Sigmoid colon (tissue), 7 donors: ENCODE data around the gene CD84. TPM values are rescaled to one million over a fixed set of nuclear protein-coding genes. Genes with fewer than 3 reads are reported as not detected.

ENCODE experiments used
- DNase-seq: peaks from one replicate; pipeline ENCODE4 v3.0.0-alpha.2; 2019
- H3K27ac ChIP-seq, 4 donors: fragments of 200-600 bp; sonication (generic); one replicate each; pipeline ENCODE4 v1.5.1; 2016 to 2019; ENCODE audit warnings: mild to moderate bottlenecking in 1 of 4
- H3K27me3 ChIP-seq, 3 donors: fragments of 200-600 bp; sonication (generic); one replicate each; pipeline ENCODE4 v1.5.1; 2019; ENCODE audit warnings: mild to moderate bottlenecking in 1 of 3
- H3K36me3 ChIP-seq, 4 donors: fragments of 200-600 bp; sonication (generic); one replicate each; pipeline ENCODE4 v1.5.1; 2016 to 2019
- H3K4me1 ChIP-seq, 4 donors: fragments of 200-600 bp; sonication (generic); one replicate each; pipeline ENCODE4 v1.5.1; 2017 to 2019
- H3K4me3 ChIP-seq, 4 donors: fragments of 200-600 bp; sonication (generic); one replicate each; pipeline ENCODE4 v1.5.1; 2017 to 2019; ENCODE audit warnings: mild to moderate bottlenecking in 2 of 4, moderate library complexity in 1 of 4
- H3K9me3 ChIP-seq, 4 donors: fragments of 200-600 bp in 3 of 4; sonication (generic) in 3 of 4; one replicate each; pipeline versions ENCODE4 v1.5.1 to v1.6.1; 2013 to 2019
- EP300 ChIP-seq, 4 donors: sonication (generic); formaldehyde crosslinking; IDR thresholded peaks; one replicate each; pipeline ENCODE4 v1.6.1; 2017; ENCODE audit warnings: antibody characterized with exemption in 4 of 4
- POLR2A ChIP-seq, 2 donors: fragments of 450-650 bp; IDR thresholded peaks; one replicate each; pipeline ENCODE4 v1.6.1; 2016; ENCODE audit warnings: antibody characterized with exemption in 2 of 2, mild to moderate bottlenecking in 2 of 2, moderate library complexity in 2 of 2
- POLR2AphosphoS5 ChIP-seq, 4 donors: sonication (generic); formaldehyde crosslinking; IDR thresholded peaks; one replicate each; pipeline ENCODE4 v1.6.1; 2017; ENCODE audit warnings: antibody characterized with exemption in 4 of 4
- WGBS, 2 donors: extraction: QIAGEN DNeasy Blood & Tissue Kit; methylation state at CpG; one replicate each; pipeline ENCODE4 v1.1.7; 2013; 5-methylcytosine and 5-hydroxymethylcytosine counted together
- intact Hi-C: fragments of 100-400 bp; cut with DNase I; formaldehyde crosslinking; loops from one replicate; pipeline ENCODE4 v1.15.1; 2023
- polyA plus RNA-seq, 3 donors: library from polyadenylated mRNA; stranded (reverse); fragments of 200-250 nt; gene quantifications; one replicate each; pipeline ENCODE4 v1.2.3, GENCODE V29; 2013
- total RNA-seq, 4 donors: library from RNA; depleted of rRNA; stranded (reverse); fragments of >200 nt; gene quantifications; one replicate each; pipeline ENCODE4 v1.1.0, GENCODE V29; 2016
- TF ChIP-seq, protein P1 (sequence below), 4 experiments: fragments of 450-650 bp in 3 of 4; fragments of 200-600 bp in 1 of 4; IDR thresholded peaks; one replicate each; pipeline ENCODE4 v1.5.1; 2016 to 2019; ENCODE audit warnings: antibody characterized with exemption in 4 of 4, mild to moderate bottlenecking in 3 of 4, moderate library complexity in 2 of 4
- donor health status: healthy with polysubstance abuse.
- donor health status: Bipolar disorder and iron deficiency.
- donor health status: healthy.

CD84 gene
- total and polyA plus RNA-seq, 7 donors = 0.60 to 7.5 (median 3.2) TPM

DNA sequence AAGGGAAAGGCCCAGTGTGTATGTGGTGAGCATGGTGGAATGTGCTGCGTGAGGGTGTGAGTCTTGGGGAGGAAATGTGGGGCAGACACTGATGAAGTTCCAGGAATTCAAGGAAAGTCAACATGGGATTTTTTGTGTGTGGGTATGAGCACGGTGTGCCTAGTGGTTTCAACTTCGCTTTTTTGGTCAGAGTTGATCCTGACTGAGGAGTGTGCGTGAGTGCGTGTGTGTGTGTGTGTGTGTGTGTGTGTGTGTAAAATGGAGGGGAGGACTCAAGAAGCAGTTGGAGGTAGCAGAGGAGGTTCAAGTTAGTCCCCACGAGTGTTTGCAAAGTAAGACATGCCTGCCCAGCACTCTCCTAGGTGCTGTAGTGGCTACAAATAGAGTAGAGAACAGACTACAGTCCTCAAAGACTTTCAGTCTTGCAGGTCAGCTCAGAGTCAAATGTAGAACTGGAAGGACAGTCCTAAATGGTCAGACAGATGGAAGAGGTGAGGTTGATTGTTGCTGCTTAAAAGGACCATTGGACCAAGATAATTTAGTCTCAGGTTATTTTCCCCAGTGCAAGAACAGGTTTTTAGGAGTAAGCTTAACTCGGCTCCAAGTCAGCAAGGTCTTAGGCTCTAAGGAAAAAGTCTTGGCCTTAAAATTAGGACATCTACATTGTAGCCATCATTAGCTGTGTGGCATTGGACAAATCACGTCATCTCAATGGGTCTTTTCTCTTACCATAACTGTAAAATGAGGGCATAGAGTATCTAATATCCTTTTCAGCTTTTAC lies 42.5 kb upstream of the CD84 start:
- DNase-seq = no peak
- Histone ChIP-seq H3K9me3 (no peaks in the 10 kb centered on the region), H3K4me1 (no peaks in the 10 kb centered on the region), H3K36me3 (no peaks in the 10 kb centered on the region), H3K4me3 (no peak overlapping the region), H3K27me3 (no peaks in the 10 kb centered on the region), H3K27ac (no peak overlapping the region)
- WGBS, 2 donors = 69 to 82% methylated on average over 8 of the region's 8 CpGs
- intact Hi-C loops = no loop called here
- TF ChIP-seq EP300 (IDR thresholded peaks at IDR 0.05) (no peak), POLR2A (IDR thresholded peaks at IDR 0.05) (no peak), POLR2AphosphoS5 (IDR thresholded peaks at IDR 0.05) (no peak)
- TF ChIP-seq, protein P1, sequence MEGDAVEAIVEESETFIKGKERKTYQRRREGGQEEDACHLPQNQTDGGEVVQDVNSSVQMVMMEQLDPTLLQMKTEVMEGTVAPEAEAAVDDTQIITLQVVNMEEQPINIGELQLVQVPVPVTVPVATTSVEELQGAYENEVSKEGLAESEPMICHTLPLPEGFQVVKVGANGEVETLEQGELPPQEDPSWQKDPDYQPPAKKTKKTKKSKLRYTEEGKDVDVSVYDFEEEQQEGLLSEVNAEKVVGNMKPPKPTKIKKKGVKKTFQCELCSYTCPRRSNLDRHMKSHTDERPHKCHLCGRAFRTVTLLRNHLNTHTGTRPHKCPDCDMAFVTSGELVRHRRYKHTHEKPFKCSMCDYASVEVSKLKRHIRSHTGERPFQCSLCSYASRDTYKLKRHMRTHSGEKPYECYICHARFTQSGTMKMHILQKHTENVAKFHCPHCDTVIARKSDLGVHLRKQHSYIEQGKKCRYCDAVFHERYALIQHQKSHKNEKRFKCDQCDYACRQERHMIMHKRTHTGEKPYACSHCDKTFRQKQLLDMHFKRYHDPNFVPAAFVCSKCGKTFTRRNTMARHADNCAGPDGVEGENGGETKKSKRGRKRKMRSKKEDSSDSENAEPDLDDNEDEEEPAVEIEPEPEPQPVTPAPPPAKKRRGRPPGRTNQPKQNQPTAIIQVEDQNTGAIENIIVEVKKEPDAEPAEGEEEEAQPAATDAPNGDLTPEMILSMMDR (IDR thresholded peaks at IDR 0.05) = no peak

DNA sequence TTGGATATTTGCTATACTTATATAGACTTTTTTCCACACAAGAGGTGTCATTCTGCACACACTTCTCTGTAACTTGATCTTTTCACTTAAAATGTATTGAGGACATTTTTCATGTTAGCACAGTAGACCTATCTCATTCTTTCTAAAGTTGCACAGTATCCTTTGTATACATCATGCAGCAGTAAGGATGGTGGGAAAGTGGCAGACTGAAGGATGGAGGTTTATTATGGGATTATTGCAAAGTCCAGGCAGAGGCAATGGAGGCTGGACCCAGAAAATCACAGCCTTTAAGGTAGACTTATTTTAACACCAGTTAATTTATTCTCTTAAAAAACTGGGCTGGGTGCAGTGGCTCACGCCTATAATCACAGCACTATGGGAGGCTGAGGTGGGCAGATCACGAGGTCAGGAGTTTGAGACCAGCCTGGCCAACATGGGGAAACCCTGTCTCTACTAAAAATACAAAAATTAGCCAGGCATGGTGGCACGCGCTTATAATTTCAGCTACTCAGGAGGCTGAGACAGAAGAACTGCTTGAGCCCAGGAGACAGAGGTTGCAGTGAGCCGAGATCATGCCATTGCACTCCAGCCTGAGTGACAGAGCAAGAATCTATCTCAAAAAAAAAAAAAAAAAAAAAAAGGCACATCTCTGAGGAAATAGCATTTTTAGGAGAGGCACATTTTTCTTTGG lies 41.8 kb upstream of the CD84 start:
- 71 to 85% methylated on average over 5 of the region's 5 CpGs for WGBS, 2 donors
- no peaks in the 10 kb centered on the region for H3K4me1 ChIP-seq
- no peak for DNase-seq
- no peaks in the 10 kb centered on the region for H3K9me3 ChIP-seq
- H3K36me3 ChIP-seq = no peaks in the 10 kb centered on the region
- no peak for TF ChIP-seq EP300 (IDR thresholded peaks at IDR 0.05)
- no peaks in the 10 kb centered on the region for H3K27me3 ChIP-seq
- no peak overlapping the region for H3K27ac ChIP-seq
- H3K4me3 ChIP-seq = no peak overlapping the region
- intact Hi-C loops = no loop called here

DNA sequence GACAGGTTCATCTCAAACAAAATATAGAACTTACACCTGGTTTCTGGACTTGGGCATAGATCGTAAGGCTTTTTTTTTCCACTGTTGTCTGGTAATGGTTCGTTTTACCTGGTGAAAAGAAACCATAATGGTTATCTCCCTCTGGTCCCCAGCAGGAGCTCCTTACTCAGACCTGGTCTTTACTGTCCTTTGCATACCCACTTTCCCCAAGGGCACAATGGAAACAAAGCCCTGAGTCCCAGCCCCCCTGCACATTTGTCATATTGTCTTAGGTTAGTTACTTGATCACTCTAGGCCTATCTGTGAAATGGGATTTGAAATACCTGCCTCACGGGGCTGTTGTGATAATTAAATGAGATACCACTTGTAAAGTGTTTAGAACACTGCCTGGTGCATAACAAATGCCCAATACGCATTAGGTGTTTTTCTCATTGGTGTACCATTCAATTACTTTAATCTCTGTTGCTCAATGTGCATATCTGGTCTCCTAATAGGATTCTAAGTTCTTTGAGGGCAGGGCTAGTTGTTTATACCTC lies 40.5 kb upstream of the CD84 start:
- Histone ChIP-seq H3K27ac (no peak overlapping the region), H3K9me3 (no peaks in the 10 kb centered on the region), H3K36me3 (no peaks in the 10 kb centered on the region), H3K4me1 (no peaks in the 10 kb centered on the region), H3K27me3 (no peaks in the 10 kb centered on the region), H3K4me3 (no peak overlapping the region)
- no peak for DNase-seq
- intact Hi-C loops = no loop called here
- WGBS, 2 donors = 90 to 93% methylated on average over 4 of the region's 4 CpGs
- TF ChIP-seq, protein P1 (IDR thresholded peaks at IDR 0.05) = no peak
- TF ChIP-seq POLR2AphosphoS5 (IDR thresholded peaks at IDR 0.05) = no peak
- TF ChIP-seq POLR2A (IDR thresholded peaks at IDR 0.05) = no peak
- TF ChIP-seq EP300 (IDR thresholded peaks at IDR 0.05) = no peak

DNA sequence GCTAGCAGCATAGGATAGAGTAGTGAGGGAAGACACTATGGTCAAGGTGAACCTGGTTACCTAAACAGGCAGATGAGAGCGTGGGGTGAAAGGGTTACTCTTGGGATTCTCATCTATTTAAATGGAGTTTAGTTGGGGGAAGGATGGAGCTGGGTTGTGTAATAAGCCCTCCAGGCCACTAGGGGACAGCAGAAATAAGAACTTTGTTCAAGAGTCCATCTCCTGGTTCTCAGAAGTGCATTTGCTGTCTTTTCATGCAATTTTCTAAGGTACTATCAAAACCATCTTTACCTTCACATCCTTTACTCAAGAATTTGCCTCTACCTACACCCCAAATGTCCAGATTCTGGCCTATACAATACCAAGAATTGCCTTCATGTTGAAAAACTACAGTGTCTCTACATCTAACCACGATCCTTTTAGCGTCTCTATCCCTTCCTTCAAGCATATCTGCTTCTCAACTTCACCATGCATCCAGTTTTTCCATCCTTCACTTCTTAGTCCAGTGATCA lies 39.5 kb upstream of the CD84 start:
- Histone ChIP-seq H3K27me3 (no peaks in the 10 kb centered on the region), H3K9me3 (no peaks in the 10 kb centered on the region), H3K27ac (no peak overlapping the region), H3K36me3 (no peaks in the 10 kb centered on the region), H3K4me1 (no peaks in the 10 kb centered on the region), H3K4me3 (no peak overlapping the region)
- intact Hi-C loops = no loop called here
- DNase-seq = no peak
- TF ChIP-seq, protein P1 (IDR thresholded peaks at IDR 0.05) = peak in 1 of 4 experiments; percentile 18
- TF ChIP-seq EP300 (IDR thresholded peaks at IDR 0.05) (no peak), POLR2A (IDR thresholded peaks at IDR 0.05) (no peak), POLR2AphosphoS5 (IDR thresholded peaks at IDR 0.05) (no peak)
- 95 to 96% methylated on average over 3 of the region's 3 CpGs for WGBS, 2 donors

DNA sequence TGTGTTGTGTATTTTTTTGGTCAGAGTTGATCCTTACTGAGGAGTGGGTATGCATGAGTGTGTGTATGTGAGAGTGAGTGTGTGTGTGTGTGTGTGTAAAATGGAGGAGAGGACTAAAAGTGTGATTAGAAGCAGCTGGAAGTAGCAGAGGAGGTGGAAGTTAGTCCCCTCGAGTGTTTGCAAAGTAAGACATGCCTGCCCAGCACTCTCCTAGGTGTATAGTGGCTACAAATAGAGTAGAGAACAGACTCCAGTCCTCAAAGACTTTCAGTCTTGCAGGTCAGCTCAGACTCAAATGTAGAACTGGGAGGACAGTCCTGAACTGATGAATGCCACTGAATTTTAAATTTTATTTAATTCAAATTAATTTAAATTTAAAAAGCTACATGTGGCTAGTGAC lies 39.0 kb upstream of the CD84 start:
- 69 to 77% methylated on average over 1 of the region's 1 CpG for WGBS, 2 donors
- no peak for DNase-seq

More for the DNA sequence above, 39.0 kb upstream of the CD84 start:
- TF ChIP-seq, protein P1 (IDR thresholded peaks at IDR 0.05) = no peak
- TF ChIP-seq POLR2A (IDR thresholded peaks at IDR 0.05) (no peak), EP300 (IDR thresholded peaks at IDR 0.05) (no peak), POLR2AphosphoS5 (IDR thresholded peaks at IDR 0.05) (no peak)
- intact Hi-C loops = no loop called here
- Histone ChIP-seq H3K36me3 (no peaks in the 10 kb centered on the region), H3K4me1 (no peaks in the 10 kb centered on the region), H3K9me3 (no peaks in the 10 kb centered on the region), H3K4me3 (no peak overlapping the region), H3K27me3 (no peaks in the 10 kb centered on the region), H3K27ac (no peak overlapping the region)
